A549 (cell line): ENCODE results near the gene CADPS2.

Source experiments
- CEBPB ChIP-seq, 2 experiments: fragments of >200 bp in 1 of 2; sonication (Bioruptor Twin) in 1 of 2; formaldehyde crosslinking in 1 of 2; IDR thresholded peaks; 2 replicates each; pipeline ENCODE4 v1.6.1; 2012 to 2016
- CTCF ChIP-seq: fragments of >200 bp; sonication (Bioruptor Twin); formaldehyde crosslinking; IDR thresholded peaks from 3 replicates; pipeline ENCODE4 v1.5.1; 2016
- HDAC2 ChIP-seq: fragments of 200-600 bp; sonication (generic); IDR thresholded peaks from 2 replicates; pipeline ENCODE4 v1.6.1; 2016
- JUNB ChIP-seq: fragments of >200 bp; sonication (Bioruptor Twin); formaldehyde crosslinking; IDR thresholded peaks from 2 replicates; pipeline ENCODE4 v1.6.1; 2016
- KDM1A ChIP-seq: fragments of 200-600 bp; sonication (generic); IDR thresholded peaks from 2 replicates; pipeline ENCODE4 v1.6.1; 2016; ENCODE audit warnings: low read depth, mild to moderate bottlenecking
- RAD21 ChIP-seq, 2 experiments: fragments of >200 bp in 1 of 2; sonication (Bioruptor Twin) in 1 of 2; formaldehyde crosslinking in 1 of 2; IDR thresholded peaks in 1 of 2; conservative IDR thresholded peaks in 1 of 2; 2 replicates in 1 of 2; 3 replicates in 1 of 2; pipeline ENCODE4 v1.6.1; 2012 to 2018; ENCODE audit warnings: inconsistent platforms in 1 of 2
- TP53 ChIP-seq: fragments of 250-450 bp; sonication (Bioruptor Pico); IDR thresholded peaks from 2 replicates; pipeline ENCODE4 v1.5.0; 2021; ENCODE audit warnings: mild to moderate bottlenecking, moderate library complexity

DNA sequence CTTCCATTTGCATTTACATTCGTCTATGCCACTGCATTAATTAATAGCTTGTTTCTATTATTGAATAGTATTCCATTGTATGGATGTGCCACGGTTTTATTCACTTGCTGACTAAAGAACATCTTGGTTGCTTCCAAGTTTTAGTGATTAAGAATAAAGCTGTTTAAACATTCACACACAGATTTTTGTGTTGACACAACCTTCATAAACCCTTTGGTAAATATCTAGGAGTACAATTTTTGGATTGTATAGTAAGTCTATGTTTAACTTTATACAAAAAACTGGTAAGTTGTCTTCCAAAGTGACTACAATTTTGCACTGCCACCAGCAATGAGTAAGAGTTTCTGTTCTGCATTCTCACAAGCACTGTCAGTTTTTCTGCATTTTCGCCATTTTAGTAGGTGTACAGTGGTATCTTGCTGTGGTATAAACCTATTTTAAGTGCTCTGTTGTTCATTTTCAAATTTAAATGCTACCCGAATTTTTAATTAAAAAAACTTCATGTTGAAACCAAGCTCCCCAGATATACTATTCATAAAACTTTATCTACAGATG is 308.7 kb downstream of the CADPS2 start:
- TF ChIP-seq CTCF (no peak), RAD21 (conservative IDR thresholded peaks at IDR 0.05 in 1 of 2, IDR thresholded peaks at IDR 0.05 in 1 of 2) (no peak), JUNB (no peak), KDM1A (no peak), HDAC2 (no peak), CEBPB (IDR thresholded peaks at IDR 0.05) (no peak), TP53 (CRISPR knock-in tag) (no peak)
